ENCODE results near the gene DLG2. TPM values are rescaled to one million over a fixed set of nuclear protein-coding genes. Genes with fewer than 3 reads are reported as not detected.

The DLG2 gene
- total RNA-seq, 2 experiments from 2014 or later, result 2.0 to 2.1 TPM

DNA sequence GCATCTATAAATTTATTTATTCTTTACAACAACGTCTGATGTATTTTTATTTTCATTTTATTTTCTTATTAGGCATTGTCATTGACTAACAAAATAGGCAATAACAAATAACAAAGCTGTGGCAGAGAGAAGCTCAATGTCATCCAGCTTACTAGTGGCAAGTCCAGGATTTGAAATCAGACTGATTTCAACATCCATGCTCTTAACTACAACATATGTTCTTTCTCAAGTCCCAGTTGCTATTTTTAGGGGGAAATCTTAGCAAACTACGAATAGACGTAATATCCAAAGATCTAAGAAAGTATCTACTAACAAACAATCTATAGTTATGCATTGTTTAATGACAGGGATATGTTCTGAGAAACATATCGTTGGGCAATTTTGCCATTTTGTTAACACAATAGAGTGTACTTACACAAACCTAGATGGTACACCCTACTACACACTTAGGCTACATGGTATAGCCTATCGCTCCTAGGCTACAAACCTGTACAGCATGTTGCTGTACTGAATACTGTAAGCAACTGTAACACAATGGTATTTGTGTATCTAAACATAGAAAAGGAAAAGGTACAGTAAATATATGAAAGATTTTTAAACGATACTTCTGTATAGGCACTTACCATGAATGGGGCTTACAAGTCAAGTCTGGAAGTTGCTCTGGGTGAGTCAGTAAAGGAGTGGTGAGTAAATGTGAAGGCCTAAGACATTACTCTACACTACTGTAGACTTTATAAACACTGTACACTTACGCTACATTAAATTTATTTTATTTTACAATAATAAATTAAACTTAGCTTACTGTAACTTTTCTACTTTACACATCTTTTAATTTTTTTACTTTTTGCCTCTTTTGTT, 151.3 kb downstream of the DLG2 start:
- intact Hi-C loops (cut with DNase I, micrococcal nuclease), result no loop called here
- H3K4me1 Mint-ChIP-seq (ENCODE audit: low read depth), result no peaks in the 10 kb centered on the region
- H3K9me3 Mint-ChIP-seq, result peaks cover 2% of the 10 kb centered on the region
- Histone ChIP-seq H3K36me3 (ENCODE audit: insufficient read depth, low read length) (no peaks in the 10 kb centered on the region), H3K4me3 (ENCODE audit: low read length) (no peak overlapping the region), H3K9me3 (ENCODE audit: control insufficient read depth in 1 of 2, insufficient read depth in 1 of 2, low read length in 2 of 2) (peaks cover 12 to 22% of the 10 kb centered on the region in 2 experiments), H3K27ac (ENCODE audit: low read depth in 1 of 2, low read length in 2 of 2) (no peak overlapping the region), H3K4me1 (ENCODE audit: insufficient read depth, low read length) (no peaks in the 10 kb centered on the region), H3K27me3 (ENCODE audit: control insufficient read depth in 1 of 2, insufficient read depth in 2 of 2, low read length in 2 of 2) (no peaks in the 10 kb centered on the region)
- H3K36me3 Mint-ChIP-seq (ENCODE audit: low read depth), result peaks cover 9% of the 10 kb centered on the region
- ChIA-PET CTCF (no interaction called here), POLR2A (no interaction called here)
- H3K27ac Mint-ChIP-seq, result no peak overlapping the region
- ATAC-seq (ENCODE audit: poor library complexity) (no peak), DNase-seq (no peak)
- H3K4me3 Mint-ChIP-seq, result no peak overlapping the region
- H3K27me3 Mint-ChIP-seq, result no peaks in the 10 kb centered on the region
- TF ChIP-seq, protein P1, sequence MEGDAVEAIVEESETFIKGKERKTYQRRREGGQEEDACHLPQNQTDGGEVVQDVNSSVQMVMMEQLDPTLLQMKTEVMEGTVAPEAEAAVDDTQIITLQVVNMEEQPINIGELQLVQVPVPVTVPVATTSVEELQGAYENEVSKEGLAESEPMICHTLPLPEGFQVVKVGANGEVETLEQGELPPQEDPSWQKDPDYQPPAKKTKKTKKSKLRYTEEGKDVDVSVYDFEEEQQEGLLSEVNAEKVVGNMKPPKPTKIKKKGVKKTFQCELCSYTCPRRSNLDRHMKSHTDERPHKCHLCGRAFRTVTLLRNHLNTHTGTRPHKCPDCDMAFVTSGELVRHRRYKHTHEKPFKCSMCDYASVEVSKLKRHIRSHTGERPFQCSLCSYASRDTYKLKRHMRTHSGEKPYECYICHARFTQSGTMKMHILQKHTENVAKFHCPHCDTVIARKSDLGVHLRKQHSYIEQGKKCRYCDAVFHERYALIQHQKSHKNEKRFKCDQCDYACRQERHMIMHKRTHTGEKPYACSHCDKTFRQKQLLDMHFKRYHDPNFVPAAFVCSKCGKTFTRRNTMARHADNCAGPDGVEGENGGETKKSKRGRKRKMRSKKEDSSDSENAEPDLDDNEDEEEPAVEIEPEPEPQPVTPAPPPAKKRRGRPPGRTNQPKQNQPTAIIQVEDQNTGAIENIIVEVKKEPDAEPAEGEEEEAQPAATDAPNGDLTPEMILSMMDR (IDR thresholded peaks at IDR 0.05), result no peak

DNA sequence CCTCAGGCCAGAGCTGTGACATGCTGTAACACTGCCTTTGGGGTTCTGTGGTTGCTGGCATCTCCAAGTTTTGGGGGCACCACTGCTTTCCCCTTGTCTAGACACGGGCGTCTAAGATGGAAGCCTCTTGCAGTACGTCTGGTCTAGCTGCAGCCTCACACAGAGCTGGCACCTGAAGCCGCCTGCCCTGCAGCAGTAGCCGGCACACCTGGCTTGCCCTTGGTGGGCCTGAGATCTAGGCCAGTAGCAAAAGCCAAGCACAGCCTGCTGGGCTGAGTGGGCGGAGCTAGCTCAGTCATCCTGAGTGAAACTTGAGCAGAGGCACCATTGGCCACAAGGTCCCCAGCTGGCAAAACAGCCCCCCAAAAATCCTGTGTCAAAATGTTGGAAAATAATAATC, 154.2 kb downstream of the DLG2 start:
- peaks cover 10% of the 10 kb centered on the region for H3K36me3 Mint-ChIP-seq (ENCODE audit: low read depth)
- no peak overlapping the region for H3K27ac Mint-ChIP-seq
- ChIA-PET CTCF (no interaction called here), POLR2A (no interaction called here)
- Histone ChIP-seq H3K27ac (ENCODE audit: low read depth in 1 of 2, low read length in 2 of 2) (no peak overlapping the region), H3K27me3 (ENCODE audit: control insufficient read depth in 1 of 2, insufficient read depth in 2 of 2, low read length in 2 of 2) (no peaks in the 10 kb centered on the region), H3K9me3 (ENCODE audit: control insufficient read depth in 1 of 2, insufficient read depth in 1 of 2, low read length in 2 of 2) (peaks cover 17 to 34% of the 10 kb centered on the region in 2 experiments), H3K36me3 (ENCODE audit: insufficient read depth, low read length) (no peaks in the 10 kb centered on the region), H3K4me3 (ENCODE audit: low read length) (no peak overlapping the region), H3K4me1 (ENCODE audit: insufficient read depth, low read length) (no peaks in the 10 kb centered on the region)
- H3K4me3 Mint-ChIP-seq, result no peak overlapping the region
- TF ChIP-seq, protein P1 (IDR thresholded peaks at IDR 0.05), result no peak
- intact Hi-C loops (cut with DNase I, micrococcal nuclease), result no loop called here
- peaks cover 15% of the 10 kb centered on the region for H3K9me3 Mint-ChIP-seq
- no peak for DNase-seq
- ATAC-seq (ENCODE audit: poor library complexity), result no peak
- no peaks in the 10 kb centered on the region for H3K4me1 Mint-ChIP-seq (ENCODE audit: low read depth)
- no peaks in the 10 kb centered on the region for H3K27me3 Mint-ChIP-seq

DNA sequence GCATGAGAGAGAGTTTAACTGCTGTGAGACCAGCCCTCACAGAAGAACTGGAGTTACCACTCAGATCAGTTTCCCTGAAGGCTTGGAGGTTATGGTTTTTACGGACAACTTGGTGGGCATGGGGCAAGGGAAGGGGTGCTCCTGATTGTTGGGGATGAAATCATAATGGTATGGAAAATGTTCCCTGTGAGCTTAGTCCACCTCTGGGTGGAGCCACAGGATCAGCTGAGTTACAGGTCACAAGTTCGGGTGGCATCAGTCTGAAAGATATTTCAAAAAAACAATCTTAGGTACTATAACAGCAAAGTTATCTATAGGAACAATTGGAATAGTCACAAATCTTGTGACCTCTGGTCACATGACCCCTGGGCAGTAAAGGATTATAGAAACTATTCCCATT, 162.9 kb downstream of the DLG2 start:
- Histone ChIP-seq H3K27me3 (ENCODE audit: control insufficient read depth in 1 of 2, insufficient read depth in 2 of 2, low read length in 2 of 2) (no peaks in the 10 kb centered on the region), H3K4me1 (ENCODE audit: insufficient read depth, low read length) (no peaks in the 10 kb centered on the region), H3K4me3 (ENCODE audit: low read length) (no peak overlapping the region), H3K27ac (ENCODE audit: low read depth in 1 of 2, low read length in 2 of 2) (no peak overlapping the region), H3K9me3 (ENCODE audit: control insufficient read depth in 1 of 2, insufficient read depth in 1 of 2, low read length in 2 of 2) (peaks cover 14 to 22% of the 10 kb centered on the region in 2 experiments), H3K36me3 (ENCODE audit: insufficient read depth, low read length) (no peaks in the 10 kb centered on the region)
- intact Hi-C loops (cut with DNase I, micrococcal nuclease), result no loop called here
- Mint-ChIP-seq H3K4me3 (no peak overlapping the region), H3K9me3 (peaks cover 37% of the 10 kb centered on the region), H3K27me3 (no peaks in the 10 kb centered on the region), H3K4me1 (ENCODE audit: low read depth) (no peaks in the 10 kb centered on the region), H3K27ac (no peak overlapping the region), H3K36me3 (ENCODE audit: low read depth) (peaks cover 15% of the 10 kb centered on the region)
- ChIA-PET CTCF (no interaction called here), POLR2A (no interaction called here)
- DNase-seq (no peak), ATAC-seq (ENCODE audit: poor library complexity) (no peak)
- TF ChIP-seq, protein P1 (IDR thresholded peaks at IDR 0.05), result no peak
